ENCODE data around the gene TRAPPC14.

GRCh38 chr7:100160067-100160466 lies 1.5 kb upstream of the TRAPPC14 start:
- TF ChIP-seq LEF1 (IDR thresholded peaks at IDR 0.05; ENCODE audit: borderline replicate concordance) (no peak), SUZ12 (IDR thresholded peaks at IDR 0.05) (no peak), FOXA1 (IDR thresholded peaks at IDR 0.05) (no peak), BHLHE40 (IDR thresholded peaks at IDR 0.05; ENCODE audit: borderline replicate concordance) (no peak), ELF4 (IDR thresholded peaks at IDR 0.05) (no peak), FOXK2 (IDR thresholded peaks at IDR 0.05) (no peak), HDGF (IDR thresholded peaks at IDR 0.05; ENCODE audit: borderline replicate concordance) (no peak), SP1 (IDR thresholded peaks at IDR 0.05) (no peak)
